ENCODE measurements around the gene KMT5B.

Gene KMT5B

DNA sequence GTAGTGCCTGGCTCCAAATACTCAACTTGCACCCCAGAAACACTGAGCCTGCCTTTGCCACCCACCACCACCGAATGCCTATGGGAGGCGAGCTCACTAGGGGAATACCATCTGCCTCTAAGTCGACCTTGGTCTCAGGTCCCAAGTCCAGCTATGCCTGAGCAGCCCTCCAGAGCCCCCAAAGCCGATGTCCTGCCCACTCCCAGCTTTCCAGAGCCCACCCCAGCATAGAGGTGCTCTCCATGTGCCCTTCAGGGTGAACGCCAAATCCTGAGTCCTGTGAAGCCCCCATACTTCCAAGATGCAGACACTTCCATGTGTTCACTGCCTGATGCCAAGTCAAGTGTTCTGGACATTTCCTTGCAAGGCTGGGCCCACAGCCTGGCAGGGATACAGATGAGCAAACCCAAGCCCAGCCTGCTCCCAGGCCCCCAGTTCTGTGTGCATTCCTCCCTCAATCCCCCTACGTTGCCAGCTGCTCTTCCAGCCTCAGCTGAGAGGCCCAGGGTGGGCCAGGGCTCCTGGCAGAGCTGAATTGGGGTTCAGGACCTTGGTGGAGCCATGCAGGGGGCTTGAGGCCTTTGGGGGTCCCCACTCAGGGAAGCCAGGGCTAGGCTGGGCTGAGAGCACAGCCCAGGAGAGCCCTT is 2.6 kb upstream of the KMT5B start:
- DNase-seq = no peak

- DNase-seq = no peak
These were observed 2.0 kb upstream of the KMT5B start for GRCh38 chr11:68215087-68215445.

DNA sequence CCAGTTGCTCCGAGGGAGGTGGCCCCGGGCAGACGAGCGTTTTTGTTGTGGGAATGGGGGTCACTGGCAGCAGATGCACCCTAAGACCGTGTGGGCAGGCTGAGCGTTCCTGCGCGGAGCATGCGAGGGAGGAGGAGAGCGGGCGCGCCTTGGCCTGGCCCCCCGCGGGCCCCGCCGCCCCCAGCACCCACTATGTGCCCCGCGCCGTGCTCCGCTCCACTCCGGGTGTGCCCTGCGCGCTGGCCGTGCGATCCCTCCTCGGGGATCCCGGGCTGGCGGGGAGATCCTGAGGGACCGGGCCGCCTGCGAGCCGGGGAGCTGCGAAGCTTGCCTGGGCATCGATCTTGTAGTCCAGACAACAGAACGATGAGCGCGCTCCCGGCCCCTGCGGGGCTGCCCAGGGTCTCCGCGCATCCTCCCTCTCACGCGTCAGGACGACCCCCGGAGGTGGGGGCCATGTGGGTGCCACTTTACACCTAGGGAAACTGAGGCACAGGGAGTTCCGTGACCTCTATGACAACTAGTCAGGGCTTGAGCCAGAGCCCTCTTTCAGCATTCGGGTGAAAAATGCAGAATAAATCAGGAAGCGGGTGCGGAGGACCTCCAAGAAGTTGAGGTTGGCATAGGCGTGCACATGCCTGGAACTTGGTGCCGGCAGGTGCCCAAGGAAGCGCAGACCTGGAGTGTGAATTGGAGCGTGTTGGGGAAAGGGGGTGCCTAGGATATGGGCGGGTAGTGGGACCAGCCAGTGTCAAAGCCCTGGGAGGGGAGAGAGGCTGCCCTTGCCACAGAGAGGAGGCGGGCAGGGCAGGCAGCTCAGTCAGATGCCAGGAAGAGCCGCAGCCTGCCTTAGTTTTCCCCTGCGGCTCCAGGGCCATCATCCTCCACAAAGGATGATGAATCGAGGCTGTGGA is 1.3 kb upstream of the KMT5B start:
- peak in 1 of 2 donors; percentile 40 for DNase-seq

- DNase-seq = peak; percentile 68 to 80
These were observed 568 bp upstream of the KMT5B start for GRCh38 chr11:68213555-68214172.

DNA sequence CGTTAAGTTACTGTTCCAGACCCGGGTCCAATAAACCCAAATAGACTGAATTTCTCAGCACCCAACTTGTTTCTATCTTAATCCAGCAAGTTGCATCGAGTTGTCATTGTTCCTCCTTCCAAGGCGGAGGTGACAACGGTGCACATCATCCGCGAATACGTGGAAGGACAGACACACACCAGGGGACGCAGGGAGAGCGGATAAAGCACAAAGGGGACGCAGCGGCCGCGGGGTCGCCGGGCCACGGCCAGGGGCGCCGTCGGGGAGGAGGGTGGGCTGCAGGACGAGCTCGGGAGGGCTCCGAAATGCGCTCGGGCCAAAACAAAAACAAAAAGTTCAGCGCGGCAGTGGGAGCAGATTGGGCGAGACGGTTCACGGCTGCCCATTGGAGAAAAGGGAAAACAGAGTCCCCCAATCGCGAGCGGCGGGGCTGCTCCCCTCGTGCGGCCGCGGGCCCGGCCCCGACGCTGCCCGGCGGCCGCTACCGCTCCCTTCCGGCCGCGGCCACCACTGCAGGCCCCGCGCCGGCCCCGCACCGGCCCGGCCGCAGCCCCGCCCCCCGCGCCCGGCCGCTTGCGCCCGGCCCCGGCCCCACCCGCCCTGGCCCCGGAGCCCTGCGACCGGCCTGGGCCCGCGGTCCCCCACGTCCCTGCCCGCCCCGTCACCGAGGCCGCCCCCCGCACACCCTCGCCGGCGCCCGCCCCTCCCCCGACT is 518 bp downstream of the KMT5B start:
- peak; percentile 46 to 59 for DNase-seq

DNA sequence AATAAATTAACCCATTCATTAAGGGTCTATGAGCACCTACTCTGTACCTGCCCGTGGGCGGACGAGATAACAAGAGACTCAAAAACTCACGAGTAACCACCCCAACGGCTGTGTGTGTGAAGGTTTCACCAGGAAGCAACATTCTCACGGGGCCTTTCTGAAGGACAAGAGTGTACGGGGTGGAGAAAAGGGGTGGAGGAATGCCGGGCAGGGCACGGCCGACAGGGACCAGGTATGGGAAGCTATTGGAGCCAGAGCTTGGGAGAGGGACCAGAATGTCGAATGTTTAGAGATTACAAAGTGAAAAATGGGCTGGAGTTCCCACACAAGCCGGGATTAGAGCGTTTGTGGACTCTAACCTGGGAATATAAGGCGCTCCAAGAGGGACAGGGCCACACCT is 1.6 kb downstream of the KMT5B start:
- no peak for DNase-seq

DNA sequence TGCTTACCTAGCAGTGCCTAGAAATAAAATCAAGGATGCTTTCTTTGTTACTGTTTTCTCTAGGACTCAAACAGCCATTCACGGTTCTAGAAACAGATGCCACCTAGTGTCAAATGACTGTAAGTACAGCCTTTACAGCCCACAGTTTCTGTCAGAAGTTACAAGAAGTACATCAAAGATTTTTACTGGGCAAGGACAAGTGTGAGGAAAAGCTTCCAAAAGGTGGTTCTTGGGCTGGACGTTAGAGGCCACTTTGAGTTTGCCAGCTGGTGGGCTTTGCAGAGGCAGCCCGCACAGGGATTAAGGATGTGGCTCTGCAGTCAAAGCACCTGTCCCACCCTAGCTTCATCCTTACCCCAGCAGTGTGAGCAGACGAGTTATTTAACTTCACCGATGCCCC is 6.9 kb downstream of the KMT5B start:
- peak in 1 of 2 donors; percentile 54 for DNase-seq

- DNase-seq = no peak
These were observed 8.7 kb downstream of the KMT5B start for GRCh38 chr11:68204402-68204801.

GRCh38 chr11:68202165-68202564 is 10.9 kb downstream of the KMT5B start:
- no peak for DNase-seq

DNA sequence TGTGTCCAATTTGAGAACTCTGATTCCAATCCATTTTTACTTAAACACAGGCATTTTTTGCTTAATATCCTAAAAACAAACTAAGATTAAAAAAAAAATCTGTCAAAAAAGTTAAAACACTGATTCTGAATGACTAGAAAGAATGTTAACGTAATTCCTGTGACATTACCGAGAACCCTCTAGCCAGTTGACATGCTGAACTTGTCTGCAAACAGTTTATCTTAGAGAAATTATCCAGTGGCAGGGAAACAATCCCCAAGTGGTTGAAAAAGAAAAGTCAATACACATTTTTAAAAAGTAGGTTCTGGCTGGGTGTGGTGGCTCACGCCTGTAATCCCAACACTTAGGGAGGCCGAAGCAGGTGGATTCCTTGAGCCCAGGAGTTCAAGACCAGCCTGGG is 11.6 kb downstream of the KMT5B start:
- DNase-seq = no peak

- DNase-seq = no peak
These were observed 12.5 kb downstream of the KMT5B start for GRCh38 chr11:68200639-68201038.

DNA sequence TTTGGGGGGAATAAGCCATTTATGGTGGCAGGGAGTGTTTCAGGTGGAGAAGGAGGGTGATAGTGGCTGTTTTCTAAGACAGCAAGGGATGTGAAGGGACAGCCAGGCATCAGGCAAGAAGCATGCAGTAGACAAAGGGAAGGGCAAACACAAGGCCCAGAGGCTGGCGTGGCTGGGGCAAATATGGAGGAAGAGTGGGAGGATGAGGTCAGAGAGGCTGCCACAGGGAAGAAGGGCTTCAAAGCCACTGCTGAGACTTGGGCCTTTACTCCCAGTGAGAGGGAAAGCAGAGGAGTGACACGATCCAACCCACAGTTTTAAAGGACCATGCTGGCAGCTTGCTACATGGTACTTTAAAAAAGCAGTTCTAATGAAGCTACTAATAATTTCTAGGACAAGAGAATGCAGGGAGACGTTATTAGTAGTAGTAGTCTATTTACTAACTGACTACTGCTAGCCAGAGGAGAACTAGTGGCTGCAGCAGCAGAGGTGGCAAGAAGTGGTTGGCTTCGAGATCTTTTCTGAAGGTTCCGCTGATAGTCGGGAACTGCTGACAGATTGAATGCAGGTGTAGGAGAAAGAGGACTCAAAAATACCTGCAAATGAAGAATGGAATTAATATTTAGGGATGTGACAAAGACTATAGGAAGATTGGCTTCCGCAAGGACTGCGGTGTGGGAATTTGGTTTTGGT is 13.7 kb downstream of the KMT5B start:
- DNase-seq = no peak

DNA sequence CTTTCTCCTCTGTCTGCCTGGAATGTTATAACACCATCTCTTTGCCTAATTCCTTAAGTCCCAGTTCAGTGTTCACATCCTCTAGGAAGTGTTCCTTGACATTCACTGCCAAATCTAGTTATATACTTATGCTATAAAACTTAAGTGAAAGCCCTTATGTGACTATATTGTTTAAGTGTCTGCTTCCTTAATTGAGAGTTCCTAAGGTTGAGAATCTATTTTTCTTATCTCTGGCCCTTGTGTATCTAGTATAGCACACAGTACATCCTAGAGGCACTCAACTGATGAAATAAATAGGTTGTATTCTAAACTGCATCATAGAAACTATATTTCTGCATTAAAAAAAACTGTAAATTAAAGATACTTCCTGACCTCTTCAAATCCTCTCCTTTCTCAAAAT is 16.9 kb downstream of the KMT5B start:
- DNase-seq = no peak

GRCh38 chr11:68194675-68195294 is 18.3 kb downstream of the KMT5B start:
- no peak for DNase-seq

DNA sequence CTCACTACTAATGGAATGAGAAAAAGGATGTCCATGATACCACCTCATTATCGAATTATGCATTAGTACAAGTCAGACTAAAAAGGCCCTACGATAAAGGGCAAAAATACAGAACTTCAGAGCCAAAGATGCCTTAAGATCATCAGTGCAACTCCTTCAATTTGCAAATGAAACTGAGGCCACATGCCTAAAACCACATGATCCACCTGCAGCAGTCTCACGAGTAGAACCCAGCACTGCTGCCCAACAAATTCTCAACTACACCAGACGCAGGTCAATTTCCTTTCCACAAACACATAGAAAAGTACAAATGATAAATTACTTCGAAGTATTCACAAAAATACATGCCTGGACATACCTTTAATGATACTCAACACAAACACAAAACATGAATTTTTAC is 20.1 kb downstream of the KMT5B start:
- no peak for DNase-seq

DNA sequence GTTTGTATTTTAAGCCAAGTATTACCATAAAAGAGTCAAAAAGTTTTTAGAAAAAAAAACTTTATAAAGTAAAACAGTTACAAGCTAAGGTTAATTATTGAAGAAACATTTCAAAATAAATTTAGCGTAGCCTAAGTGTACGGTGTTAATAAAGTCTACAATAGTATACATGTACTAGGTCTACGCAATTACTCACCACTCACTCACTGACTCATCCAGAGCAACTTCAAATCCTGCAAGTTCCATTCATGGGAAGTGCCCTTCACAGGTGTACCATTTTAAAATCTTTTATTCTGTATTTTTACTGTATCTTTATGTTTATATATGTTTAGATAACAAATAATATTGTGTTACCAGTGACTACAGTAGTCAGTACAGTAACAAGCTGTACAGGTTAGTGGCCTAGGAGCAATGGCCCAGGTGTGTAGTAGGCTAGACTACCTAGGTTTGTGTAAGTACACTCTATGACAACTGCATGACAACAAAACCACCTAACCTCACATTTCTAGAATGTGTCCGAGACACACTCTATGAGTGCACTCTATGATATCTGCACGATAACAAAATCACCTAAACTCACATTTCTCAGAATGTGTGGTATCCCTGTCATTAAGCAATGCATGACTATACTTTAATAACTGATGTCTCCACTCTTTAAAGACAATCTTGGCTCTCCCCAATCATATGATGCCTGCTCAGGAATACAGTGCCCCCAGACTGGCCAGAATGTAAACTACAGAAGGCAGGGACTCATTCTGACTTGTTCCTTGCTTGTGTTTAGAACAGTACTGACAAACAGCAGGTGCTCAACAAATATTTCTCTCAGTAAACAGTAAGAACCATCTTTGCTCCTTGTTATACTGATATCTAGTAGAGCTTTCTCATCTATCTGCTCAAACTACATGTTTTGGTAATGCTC is 21.2 kb downstream of the KMT5B start:
- no peak for DNase-seq

DNA sequence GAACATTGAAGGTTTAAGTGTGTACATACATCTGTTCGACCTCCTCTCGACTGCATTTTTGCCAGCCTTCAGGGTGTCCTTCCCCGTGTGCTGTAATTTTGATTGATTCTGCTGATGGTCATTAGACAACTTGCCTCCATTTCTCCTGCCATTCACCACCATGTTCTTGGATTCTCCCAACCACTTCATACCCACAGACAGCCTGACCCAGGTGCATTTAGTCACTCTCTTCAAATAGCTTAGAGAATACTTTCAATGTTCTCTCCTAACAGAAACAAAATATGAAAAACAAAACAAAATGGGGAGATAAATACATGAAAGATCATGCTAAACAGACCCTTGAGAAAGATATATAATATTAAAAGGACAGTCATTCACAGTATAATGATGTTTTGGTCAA is 23.2 kb downstream of the KMT5B start:
- no peak for DNase-seq

DNA sequence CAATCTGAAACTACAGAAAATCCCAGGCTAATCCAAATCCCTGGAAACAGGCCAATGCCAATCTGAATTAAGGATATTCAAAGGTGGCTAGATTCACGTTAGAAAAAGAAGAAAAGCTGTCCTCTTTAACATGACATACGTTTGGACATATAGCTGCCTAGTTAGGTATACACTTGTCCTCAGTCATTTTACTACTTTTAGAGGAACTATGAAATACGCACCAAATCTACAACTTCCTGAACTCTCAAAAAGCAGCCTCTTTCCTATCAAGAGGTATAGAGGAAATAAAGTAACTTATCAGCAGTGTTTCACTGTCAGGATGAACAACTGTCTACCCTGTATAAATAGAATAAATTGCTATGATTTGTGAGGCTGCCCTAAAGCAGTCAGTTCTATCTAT is 24.0 kb downstream of the KMT5B start:
- DNase-seq = no peak

GRCh38 chr11:68186061-68186460 is 27.0 kb downstream of the KMT5B start:
- DNase-seq = no peak

DNA sequence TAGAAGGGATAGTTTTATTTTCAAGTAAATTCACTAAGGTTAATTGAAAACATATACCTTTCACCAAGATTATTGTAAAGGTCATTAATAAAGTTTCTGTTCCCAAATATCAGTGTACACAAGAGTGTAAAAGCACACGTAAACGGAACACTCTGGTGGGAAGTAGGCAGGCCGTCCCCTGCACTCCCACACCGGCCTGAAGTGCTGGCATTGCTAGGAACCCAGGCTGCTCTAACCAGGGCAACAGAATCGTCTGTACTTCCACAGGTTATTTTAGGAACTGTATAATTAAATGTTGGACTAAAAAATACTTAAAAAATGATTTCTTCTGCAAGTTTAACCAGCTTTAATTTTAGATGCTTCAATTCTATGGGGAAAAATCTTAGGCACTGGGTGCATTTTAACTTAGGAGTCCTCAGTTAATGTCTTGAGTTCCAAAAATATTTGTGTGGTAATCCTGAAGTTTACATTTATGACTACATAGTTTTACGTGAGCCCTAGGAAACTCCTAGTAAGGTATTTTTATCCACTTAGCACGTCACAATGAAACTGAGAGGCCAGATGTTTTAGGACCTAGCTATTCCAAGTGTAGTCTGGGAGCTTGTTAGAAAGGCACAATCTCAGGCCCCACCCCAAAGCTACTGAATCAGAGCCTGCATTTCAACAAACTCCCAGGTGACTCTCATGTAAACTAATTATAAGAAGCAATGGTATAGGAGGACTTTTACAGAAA is 31.2 kb downstream of the KMT5B start:
- DNase-seq = no peak

All from bone marrow (tissue), 2 donors.